Measurements from ENCODE around the gene DIDO1. TPM values are rescaled to one million over a fixed set of nuclear protein-coding genes. Genes with fewer than 3 reads are reported as not detected.
"Not testable (repeated sequence)": the region's sequence is repeated elsewhere in the genome, so short reads cannot be mapped to it uniquely, and the experiment has no call there.

DIDO1 gene
- polyA plus RNA-seq, 1 experiment = 19.8 TPM

DNA sequence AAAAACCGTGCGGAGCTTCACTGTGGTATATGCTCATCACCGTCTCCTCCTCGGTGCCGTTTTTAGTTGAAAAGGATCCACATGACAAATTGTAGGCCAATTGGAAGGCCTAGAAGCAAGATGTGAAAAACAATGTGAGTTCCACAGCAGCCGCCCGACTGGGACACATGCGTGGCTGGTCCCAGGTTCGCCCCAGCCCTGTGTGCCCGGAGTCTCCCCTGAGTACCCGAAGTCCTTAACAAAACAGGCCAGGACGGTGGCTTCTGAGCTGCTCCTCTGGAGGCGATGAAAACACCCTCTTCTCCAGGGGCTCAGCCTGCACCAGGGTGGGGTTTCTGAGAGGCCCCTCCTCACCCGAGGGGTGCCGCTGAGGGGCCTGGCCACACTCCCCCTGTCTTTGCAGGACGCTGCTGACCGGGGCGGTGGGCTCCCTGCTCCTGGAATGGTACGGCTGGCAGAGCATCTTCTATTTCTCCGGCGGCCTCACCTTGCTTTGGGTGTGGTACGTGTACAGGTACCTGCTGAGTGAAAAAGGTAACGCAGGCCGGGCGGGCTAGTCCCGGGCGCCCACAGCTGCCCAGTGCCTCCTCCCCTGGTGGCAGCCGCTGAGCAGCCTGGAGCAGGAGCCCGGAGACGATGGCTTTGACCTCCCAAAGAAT, 36.0 kb upstream of the DIDO1 start:
- TF ChIP-seq, protein P1, sequence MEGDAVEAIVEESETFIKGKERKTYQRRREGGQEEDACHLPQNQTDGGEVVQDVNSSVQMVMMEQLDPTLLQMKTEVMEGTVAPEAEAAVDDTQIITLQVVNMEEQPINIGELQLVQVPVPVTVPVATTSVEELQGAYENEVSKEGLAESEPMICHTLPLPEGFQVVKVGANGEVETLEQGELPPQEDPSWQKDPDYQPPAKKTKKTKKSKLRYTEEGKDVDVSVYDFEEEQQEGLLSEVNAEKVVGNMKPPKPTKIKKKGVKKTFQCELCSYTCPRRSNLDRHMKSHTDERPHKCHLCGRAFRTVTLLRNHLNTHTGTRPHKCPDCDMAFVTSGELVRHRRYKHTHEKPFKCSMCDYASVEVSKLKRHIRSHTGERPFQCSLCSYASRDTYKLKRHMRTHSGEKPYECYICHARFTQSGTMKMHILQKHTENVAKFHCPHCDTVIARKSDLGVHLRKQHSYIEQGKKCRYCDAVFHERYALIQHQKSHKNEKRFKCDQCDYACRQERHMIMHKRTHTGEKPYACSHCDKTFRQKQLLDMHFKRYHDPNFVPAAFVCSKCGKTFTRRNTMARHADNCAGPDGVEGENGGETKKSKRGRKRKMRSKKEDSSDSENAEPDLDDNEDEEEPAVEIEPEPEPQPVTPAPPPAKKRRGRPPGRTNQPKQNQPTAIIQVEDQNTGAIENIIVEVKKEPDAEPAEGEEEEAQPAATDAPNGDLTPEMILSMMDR (IDR thresholded peaks at IDR 0.05; ENCODE audit: insufficient read depth, low read depth, low read length) = no peak
- ChIA-PET POLR2A (no interaction called here), CTCF (interaction anchor here (1.5 to 1.8 kb wide), 3 partner anchors 8 to 47 kb away, joined by 4 to 8 read pairs (median 4); no protein-coding TSS in a partner anchor)
- H3K27me3 ChIP-seq (ENCODE audit: control insufficient read depth, insufficient read depth, low read length) = no peaks in the 10 kb centered on the region
- H3K36me3 ChIP-seq (ENCODE audit: control insufficient read depth, insufficient read depth, low read length) = peaks cover 45% of the 10 kb centered on the region
- H3K4me3 ChIP-seq (ENCODE audit: low read depth, low read length) = no peak overlapping the region
- DNase-seq (ENCODE audit: low read depth) = no peak

DNA sequence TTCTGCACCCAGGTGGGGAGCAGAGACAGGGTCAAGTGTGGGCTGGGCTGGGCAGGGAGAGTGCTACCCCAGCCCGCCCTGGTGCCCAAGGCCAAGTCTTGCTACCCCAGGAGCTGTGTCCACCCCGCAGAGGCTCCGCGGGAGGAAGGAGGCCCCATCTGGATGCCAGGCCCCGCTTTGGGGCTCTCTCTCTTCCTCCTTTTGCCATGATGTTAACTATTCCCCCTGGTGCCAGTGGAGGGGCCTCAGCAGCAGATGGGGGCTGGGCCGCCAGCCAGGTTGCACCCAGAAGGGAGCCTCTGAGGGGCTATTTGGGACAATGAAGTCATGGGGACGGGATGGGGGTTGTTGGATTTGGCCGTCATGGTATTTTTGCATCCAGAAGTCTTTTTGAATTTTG, 35.5 kb upstream of the DIDO1 start:
- no peak for DNase-seq (ENCODE audit: low read depth)
- CTCF ChIA-PET = interaction anchor here (0.9 to 1.8 kb wide), 4 partner anchors 8 to 54 kb away, joined by 3 to 8 read pairs (median 4); no protein-coding TSS in a partner anchor
- Histone ChIP-seq H3K4me3 (ENCODE audit: low read depth, low read length) (no peak overlapping the region), H3K36me3 (ENCODE audit: control insufficient read depth, insufficient read depth, low read length) (peaks cover 50% of the 10 kb centered on the region), H3K27me3 (ENCODE audit: control insufficient read depth, insufficient read depth, low read length) (no peaks in the 10 kb centered on the region)
- POLR2A ChIA-PET = no interaction called here
- TF ChIP-seq, protein P1 (IDR thresholded peaks at IDR 0.05; ENCODE audit: insufficient read depth, low read depth, low read length) = no peak

GRCh38 chr20:62961310-62961783, 35.0 kb upstream of the DIDO1 start:
- DNase-seq (ENCODE audit: low read depth) = no peak
- Histone ChIP-seq H3K27me3 (ENCODE audit: control insufficient read depth, insufficient read depth, low read length) (no peaks in the 10 kb centered on the region), H3K4me3 (ENCODE audit: low read depth, low read length) (no peak overlapping the region), H3K36me3 (ENCODE audit: control insufficient read depth, insufficient read depth, low read length) (peaks cover 51% of the 10 kb centered on the region)
- TF ChIP-seq, protein P1 (IDR thresholded peaks at IDR 0.05; ENCODE audit: insufficient read depth, low read depth, low read length) = no peak
- POLR2A ChIA-PET = no interaction called here
- CTCF ChIA-PET = interaction anchor here (0.9 to 1.8 kb wide), 4 partner anchors 9 to 53 kb away, joined by 3 to 8 read pairs (median 4); no protein-coding TSS in a partner anchor

GRCh38 chr20:62960446-62961309, 34.4 kb upstream of the DIDO1 start:
- CTCF ChIA-PET = interaction anchor here (0.9 to 1.8 kb wide), 4 partner anchors 9 to 52 kb away, joined by 3 to 8 read pairs (median 4); no protein-coding TSS in a partner anchor
- POLR2A ChIA-PET; H3K27me3 ChIP-seq (ENCODE audit: control insufficient read depth, insufficient read depth, low read length); H3K4me3 ChIP-seq (ENCODE audit: low read depth, low read length); DNase-seq (ENCODE audit: low read depth): not testable (repeated sequence)
- H3K36me3 ChIP-seq (ENCODE audit: control insufficient read depth, insufficient read depth, low read length) = peaks cover 51% of the 10 kb centered on the region

DNA sequence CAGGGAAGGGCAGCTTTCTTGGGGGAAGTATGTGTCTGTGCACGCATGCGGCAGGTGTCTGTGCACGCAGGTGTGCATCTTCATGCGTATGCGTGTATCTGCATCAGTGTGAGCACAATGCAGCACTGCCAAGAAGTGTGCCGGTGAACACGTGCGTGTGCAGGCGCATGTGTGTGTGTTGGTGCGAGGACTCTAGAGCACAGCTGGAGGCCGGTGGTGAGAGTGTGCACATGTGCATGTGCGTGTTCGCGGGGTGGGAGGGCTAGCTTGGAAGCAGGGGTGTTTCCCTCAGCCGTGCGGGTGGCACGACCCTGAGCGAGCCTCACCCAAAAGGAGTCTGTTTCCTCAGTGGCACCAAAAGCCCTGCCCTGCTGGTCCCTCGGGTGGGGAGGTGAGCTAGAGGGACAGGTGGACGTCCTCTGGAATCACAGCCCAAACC, 33.7 kb upstream of the DIDO1 start:
- no peak for DNase-seq (ENCODE audit: low read depth)
- H3K4me3 ChIP-seq (ENCODE audit: low read depth, low read length) = no peak overlapping the region
- ChIA-PET POLR2A (no interaction called here), CTCF (no interaction called here)
- TF ChIP-seq, protein P1 (IDR thresholded peaks at IDR 0.05; ENCODE audit: insufficient read depth, low read depth, low read length) = no peak
- H3K36me3 ChIP-seq (ENCODE audit: control insufficient read depth, insufficient read depth, low read length) = peaks cover 46% of the 10 kb centered on the region
- H3K27me3 ChIP-seq (ENCODE audit: control insufficient read depth, insufficient read depth, low read length) = no peaks in the 10 kb centered on the region

Measured in BJ (cell line).